Measurements from ENCODE around the gene PIPOX.
A peak's percentile ranks its signal among the peaks of the same experiment; 100 is the strongest.

Gene PIPOX

DNA sequence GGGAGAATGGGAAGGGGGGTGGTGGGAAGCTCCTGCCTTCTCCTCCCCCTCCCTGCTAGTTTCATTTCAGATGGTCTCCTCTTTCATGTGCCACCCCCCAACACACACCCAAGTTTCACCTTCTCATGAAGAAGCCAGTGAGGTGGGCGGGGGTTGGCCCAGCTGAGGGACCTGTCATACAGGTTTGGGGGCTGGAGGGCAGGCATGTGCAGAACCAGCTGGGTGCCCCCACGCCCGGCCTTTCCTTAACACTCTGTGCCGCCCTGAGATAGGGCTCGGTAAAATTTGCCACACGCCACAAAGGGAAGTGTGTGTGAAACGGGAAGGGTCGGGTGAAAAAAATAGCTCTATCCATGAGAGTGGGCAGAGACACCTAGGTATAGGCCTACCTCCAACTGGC, 57.4 kb downstream of the PIPOX start:
- DNase-seq (ENCODE audit: low read depth), result peak; percentile 64

DNA sequence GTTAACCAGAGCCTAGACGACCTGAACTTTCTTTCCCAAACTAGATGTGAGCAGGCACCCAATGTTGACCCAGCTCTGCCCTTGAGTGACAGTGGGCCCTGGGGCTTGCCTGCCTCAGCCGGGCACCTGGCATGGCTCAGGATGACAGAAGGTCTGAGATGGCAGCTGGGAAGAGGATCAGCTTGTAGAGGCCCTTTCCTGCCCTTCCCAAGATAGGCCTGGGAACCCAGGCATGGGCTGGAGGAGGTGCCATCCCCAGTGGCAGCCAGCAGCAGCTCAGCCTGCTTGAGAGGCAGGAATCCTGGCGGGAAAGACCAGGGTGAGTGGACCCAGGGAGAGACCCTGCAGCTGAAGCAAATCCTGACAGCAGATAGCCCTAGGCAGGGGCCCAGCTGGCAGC, 59.1 kb downstream of the PIPOX start:
- DNase-seq (ENCODE audit: low read depth), result no peak

DNA sequence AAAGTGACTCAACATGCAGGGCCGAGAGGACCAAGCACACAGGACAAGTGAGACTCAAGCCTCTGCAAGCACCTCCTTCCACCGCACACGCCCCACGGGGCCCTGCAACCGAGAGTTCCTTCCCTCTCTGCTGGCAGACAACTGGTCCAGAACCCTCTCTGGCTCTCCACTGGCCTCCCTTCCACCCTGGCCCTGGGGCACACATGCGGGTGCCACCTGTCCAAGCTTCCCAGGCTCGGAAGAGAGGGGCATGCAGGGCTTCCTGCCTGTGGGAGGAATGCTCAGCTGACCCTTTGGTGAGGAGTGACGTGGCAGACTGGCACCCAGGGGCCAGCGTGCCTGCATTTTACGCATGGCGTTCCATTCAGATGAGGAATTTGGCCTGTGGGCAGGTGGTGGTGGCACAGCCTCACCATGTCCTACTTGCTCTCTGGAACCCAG, 59.8 kb downstream of the PIPOX start:
- DNase-seq (ENCODE audit: low read depth), result no peak

DNA sequence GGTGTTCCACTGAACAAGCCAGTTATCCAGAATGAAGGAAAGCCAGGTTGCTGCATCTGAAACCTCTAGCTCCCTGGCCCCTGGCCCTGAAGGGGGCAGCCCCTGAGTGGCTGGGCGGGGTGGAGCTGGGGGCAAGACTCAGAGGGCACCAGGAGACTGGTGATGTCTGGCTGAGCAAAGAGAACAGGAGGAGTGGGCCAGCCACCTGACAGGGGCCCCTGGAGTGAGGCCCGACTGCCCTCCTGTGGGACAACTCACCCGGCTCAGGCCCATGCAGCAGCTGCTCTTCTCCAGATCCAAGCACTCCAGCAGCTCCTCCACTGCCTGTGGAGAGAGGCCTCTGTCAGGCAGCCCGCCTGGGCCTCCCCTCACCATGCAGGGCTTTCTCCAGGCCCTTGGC, 60.4 kb downstream of the PIPOX start:
- DNase-seq (ENCODE audit: low read depth), result no peak
